A549 treated with RU486 at 1 μM for 4 hours (cell line): ENCODE data around the gene SLCO2B1. TPM values are rescaled to one million over a fixed set of nuclear protein-coding genes. Genes with fewer than 3 reads are reported as not detected.

ENCODE experiments used
- total RNA-seq: library from RNA; stranded (reverse); fragments of 200-300 nt; extraction: Qiagen RNA extraction; gene quantifications from 5 replicates; pipeline ENCODE4 v1.2.3, GENCODE V29; 2022; ENCODE audit warnings: low read depth

SLCO2B1 gene, protein sequence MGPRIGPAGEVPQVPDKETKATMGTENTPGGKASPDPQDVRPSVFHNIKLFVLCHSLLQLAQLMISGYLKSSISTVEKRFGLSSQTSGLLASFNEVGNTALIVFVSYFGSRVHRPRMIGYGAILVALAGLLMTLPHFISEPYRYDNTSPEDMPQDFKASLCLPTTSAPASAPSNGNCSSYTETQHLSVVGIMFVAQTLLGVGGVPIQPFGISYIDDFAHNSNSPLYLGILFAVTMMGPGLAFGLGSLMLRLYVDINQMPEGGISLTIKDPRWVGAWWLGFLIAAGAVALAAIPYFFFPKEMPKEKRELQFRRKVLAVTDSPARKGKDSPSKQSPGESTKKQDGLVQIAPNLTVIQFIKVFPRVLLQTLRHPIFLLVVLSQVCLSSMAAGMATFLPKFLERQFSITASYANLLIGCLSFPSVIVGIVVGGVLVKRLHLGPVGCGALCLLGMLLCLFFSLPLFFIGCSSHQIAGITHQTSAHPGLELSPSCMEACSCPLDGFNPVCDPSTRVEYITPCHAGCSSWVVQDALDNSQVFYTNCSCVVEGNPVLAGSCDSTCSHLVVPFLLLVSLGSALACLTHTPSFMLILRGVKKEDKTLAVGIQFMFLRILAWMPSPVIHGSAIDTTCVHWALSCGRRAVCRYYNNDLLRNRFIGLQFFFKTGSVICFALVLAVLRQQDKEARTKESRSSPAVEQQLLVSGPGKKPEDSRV
- 3.2 to 4.0 TPM (median 3.4 TPM) in 5 replicates for total RNA-seq

GRCh38 chr11:75150879-75151278 is at the start of gene SLCO2B1:
SLCO2B1 (plus strand) TSS chr11:75151107; CDS start chr11:75151382, 275 bp downstream.

DNA sequence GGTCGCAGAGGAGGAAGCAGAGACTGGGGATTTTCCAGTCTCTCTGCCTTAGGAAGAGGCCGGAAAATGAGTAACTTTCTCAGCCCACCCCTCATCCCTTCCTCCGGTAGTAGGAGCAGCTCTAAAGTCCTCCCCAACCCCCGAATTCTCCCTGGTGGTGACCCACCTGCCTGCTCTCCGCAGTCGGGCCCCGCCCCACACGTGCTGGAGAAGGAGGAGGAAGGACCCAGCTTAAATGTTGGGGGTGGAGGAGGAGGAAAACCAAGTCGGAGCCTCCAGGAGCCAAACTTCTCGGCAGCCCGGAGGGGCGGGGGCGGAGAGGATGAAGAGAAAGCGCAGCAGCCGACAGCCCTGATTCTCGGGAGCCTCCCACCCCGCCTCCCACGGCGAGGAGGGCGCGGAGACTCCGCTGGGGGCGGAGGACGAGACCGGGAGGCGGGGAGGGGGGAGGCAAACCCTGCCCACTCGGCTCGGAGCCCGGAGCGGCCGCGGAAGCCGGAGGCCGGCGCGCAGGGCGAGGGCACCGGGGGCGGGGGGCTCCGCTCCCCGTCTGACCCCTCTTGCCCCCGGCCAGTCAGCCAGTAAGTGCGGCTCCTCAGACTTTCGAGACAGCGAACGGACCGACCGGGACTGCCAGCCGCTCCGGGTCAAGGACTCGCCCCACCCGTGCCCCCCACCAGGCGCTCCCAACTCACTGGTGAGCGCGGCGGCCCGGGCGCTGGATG is 89.6 kb downstream of the SLCO2B1 start, which contains the start of gene TPBGL:
TSS of gene TPBGL (plus strand) at position 464 of the 725 bp plus-strand sequence. CDS start 276 bp downstream, outside the sequence.

Other genes with a start within 250 kb of the SLCO2B1 start
- 4.4 to 6.1 TPM (median 5.8 TPM) in 5 replicates for gene XRRA1, start 202.0 kb upstream of the SLCO2B1 start, total RNA-seq
- gene SPCS2, start 201.8 kb upstream of the SLCO2B1 start, total RNA-seq: 205 to 286 TPM (median 250 TPM) in 5 replicates
- gene NEU3, start 162.2 kb upstream of the SLCO2B1 start, total RNA-seq: 3.1 to 4.3 TPM (median 4.2 TPM) in 5 replicates
- not detected in 5 replicates for gene OR2AT4, start 54.2 kb upstream of the SLCO2B1 start, total RNA-seq
- 0.15 to 0.23 TPM (median 0.19 TPM) in 5 replicates for gene TPBGL, start 89.7 kb downstream of the SLCO2B1 start, total RNA-seq
- 3.1 to 3.9 TPM (median 3.8 TPM) in 5 replicates for gene ARRB1, start 200.6 kb downstream of the SLCO2B1 start, total RNA-seq
- 3,237 to 4,303 TPM (median 3,614 TPM) in 5 replicates for gene RPS3, start 248.4 kb downstream of the SLCO2B1 start, total RNA-seq